SK-N-SH (cell line): Measurements from ENCODE around the gene CHST9. TPM values are rescaled to one million over a fixed set of nuclear protein-coding genes. Genes with fewer than 3 reads are reported as not detected.

ENCODE experiments used
- CTCF ChIA-PET: fragments of 300-600, 350-600 bp; formaldehyde crosslinking; extraction: SDS; loops from one replicate; lab custom pipeline; 2021; lab: Yijun Ruan, JAX
- POLR2A ChIA-PET: fragments of 350-600 bp; sonication (Branson Sonifier 250); formaldehyde crosslinking; extraction: SDS; loops from one replicate; lab custom pipeline; 2020; ENCODE audit warnings: antibody characterized with exemption, inconsistent platforms; lab: Yijun Ruan, JAX
- DNase-seq: peaks from one replicate; pipeline ENCODE4 v3.0.0; 2012
- H2AFZ ChIP-seq: fragments of 200-600 bp; sonication (generic); 2 replicates; pipeline ENCODE4 v1.8.1; 2016; ENCODE audit warnings: antibody characterized with exemption, mild to moderate bottlenecking, low read depth
- H3F3A ChIP-seq: fragments of 200-600 bp; sonication (generic); replicated peaks from 2 replicates; pipeline ENCODE3; 2016; ENCODE audit warnings: antibody characterized with exemption, mild to moderate bottlenecking; ENCODE audit not compliant: insufficient read depth
- H3K27ac ChIP-seq, 2 experiments: fragments of 200-500 bp in 1 of 2; fragments of 200-600 bp in 1 of 2; sonication (Bioruptor generic) in 1 of 2; sonication (generic), shearing (Covaris generic) in 1 of 2; 2 replicates each; pipeline versions ENCODE4 v1.5.1 to v1.6.1; 2014 to 2016; ENCODE audit warnings: low read depth in 2 of 2, inconsistent platforms in 1 of 2, low read length in 1 of 2, mild to moderate bottlenecking in 1 of 2, mixed read lengths in 1 of 2
- H3K27me3 ChIP-seq: fragments of 200-600 bp; sonication (generic), shearing (Covaris generic); 2 replicates; pipeline ENCODE4 v1.6.1; 2016; ENCODE audit warnings: mixed run types; ENCODE audit not compliant: insufficient read depth
- H3K36me3 ChIP-seq, 2 experiments: fragments of 200-500 bp in 1 of 2; fragments of 200-600 bp in 1 of 2; sonication (Bioruptor generic) in 1 of 2; sonication (generic) in 1 of 2; replicated peaks in 1 of 2; 2 replicates each; pipeline versions ENCODE3 to v1.5.1; 2014 to 2016; ENCODE audit warnings: low read length in 1 of 2, mild to moderate bottlenecking in 1 of 2; ENCODE audit not compliant: insufficient read depth in 2 of 2, control insufficient read depth in 1 of 2
- H3K4me1 ChIP-seq, 2 experiments: fragments of 200-500 bp in 1 of 2; fragments of 200-600 bp in 1 of 2; sonication (Bioruptor generic) in 1 of 2; sonication (generic), shearing (Covaris generic) in 1 of 2; 2 replicates each; pipeline versions ENCODE4 v1.5.1 to v1.6.1; 2014 to 2016; ENCODE audit warnings: low read depth in 1 of 2, low read length in 1 of 2, mixed run types in 1 of 2; ENCODE audit not compliant: insufficient read depth in 2 of 2, control insufficient read depth in 1 of 2
- H3K4me2 ChIP-seq: fragments of 200-600 bp; sonication (generic), shearing (Covaris generic); 2 replicates; pipeline ENCODE4 v1.6.1; 2017; ENCODE audit warnings: mixed run types
- H3K4me3 ChIP-seq, 2 experiments: fragments of 200-500 bp in 1 of 2; fragments of 200-600 bp in 1 of 2; sonication (Bioruptor generic) in 1 of 2; sonication (generic), shearing (Covaris generic) in 1 of 2; 2 replicates each; pipeline versions ENCODE4 v1.5.1 to v1.8.1; 2014 to 2016; ENCODE audit warnings: low read depth in 2 of 2, inconsistent platforms in 1 of 2, low read length in 1 of 2, mild to moderate bottlenecking in 1 of 2, mixed read lengths in 1 of 2, moderate library complexity in 1 of 2
- H3K79me2 ChIP-seq: fragments of 200-600 bp; sonication (generic); 2 replicates; pipeline ENCODE4 v1.8.1; 2017; ENCODE audit warnings: mild to moderate bottlenecking; ENCODE audit not compliant: insufficient read depth
- H3K9ac ChIP-seq: fragments of 200-600 bp; sonication (generic); 2 replicates; pipeline ENCODE4 v1.6.1; 2017; ENCODE audit warnings: mixed run types
- H3K9me2 ChIP-seq: fragments of 200-600 bp; sonication (generic); 2 replicates; pipeline ENCODE4 v1.6.1; 2017; ENCODE audit warnings: mixed run types
- H3K9me3 ChIP-seq: fragments of 200-600 bp; sonication (generic); 2 replicates; pipeline ENCODE4 v1.6.1; 2017; ENCODE audit warnings: mixed run types, mild to moderate bottlenecking, moderate library complexity
- H4K20me1 ChIP-seq: fragments of 200-600 bp; sonication (generic); 2 replicates; pipeline ENCODE4 v1.6.1; 2017; ENCODE audit warnings: mild to moderate bottlenecking, mixed run types; ENCODE audit not compliant: insufficient read depth
- CHD2 ChIP-seq: fragments of 150-350 bp; IDR thresholded peaks from 2 replicates; pipeline ENCODE4 v1.6.1; 2018; ENCODE audit warnings: low read length; ENCODE audit not compliant: partially characterized antibody
- CTCF ChIP-seq: fragments of 200-600 bp; sonication (generic); IDR thresholded peaks from 2 replicates; pipeline ENCODE4 v1.6.1; 2017; ENCODE audit warnings: antibody characterized with exemption, mild to moderate bottlenecking, moderate library complexity
- EZH2phosphoT487 ChIP-seq: fragments of 200-600 bp; sonication (generic); IDR thresholded peaks from 2 replicates; pipeline ENCODE4 v1.6.1; 2017; ENCODE audit warnings: low read depth, mixed run types, mild to moderate bottlenecking, antibody characterized with exemption, moderate library complexity, borderline replicate concordance
- FOXM1 ChIP-seq: IDR thresholded peaks from 2 replicates; pipeline ENCODE4 v1.4.0; 2012; ENCODE audit warnings: low read depth, mild to moderate bottlenecking
- MXI1 ChIP-seq: IDR thresholded peaks from 2 replicates; pipeline ENCODE4 v1.6.1; 2012; ENCODE audit warnings: mild to moderate bottlenecking, low read depth, low read length, improper control_type of control experiment
- REST ChIP-seq: IDR thresholded peaks from 2 replicates; pipeline ENCODE4 v1.6.1; 2012; ENCODE audit warnings: mild to moderate bottlenecking, low read depth, low read length, moderate library complexity
- RXRA ChIP-seq: IDR thresholded peaks from 2 replicates; pipeline ENCODE4 v1.4.0; 2012; ENCODE audit warnings: low read depth, mild to moderate bottlenecking, borderline replicate concordance
- SIN3A ChIP-seq: IDR thresholded peaks from 2 replicates; pipeline ENCODE4 v1.6.1; 2012; ENCODE audit warnings: low read depth, mild to moderate bottlenecking, low read length, moderate library complexity, borderline replicate concordance
- TCF12 ChIP-seq: IDR thresholded peaks from 2 replicates; pipeline ENCODE4 v1.4.0; 2012
- TEAD4 ChIP-seq: IDR thresholded peaks from 2 replicates; pipeline ENCODE4 v1.4.0; 2012; ENCODE audit warnings: mild to moderate bottlenecking, borderline replicate concordance; ENCODE audit not compliant: insufficient read depth
- USF2 ChIP-seq: fragments of 150-350 bp; IDR thresholded peaks from 2 replicates; pipeline ENCODE4 v1.6.1; 2017; ENCODE audit warnings: antibody characterized with exemption, low read length, low read depth, borderline replicate concordance
- YY1 ChIP-seq: IDR thresholded peaks from 2 replicates; pipeline ENCODE4 v1.4.0; 2012; ENCODE audit warnings: low read depth, mild to moderate bottlenecking
- WGBS: methylation state at CpG from one replicate; pipeline ENCODE4 v1.1.6; 2017; ENCODE audit warnings: low lambda C conversion rate; 5-methylcytosine and 5-hydroxymethylcytosine counted together
- polyA plus RNA-seq, 3 experiments: library from polyadenylated mRNA; depleted of rRNA; stranded (reverse); fragments of >200 nt; gene quantifications; 2 replicates each; pipeline ENCODE4 v1.2.3, GENCODE V29; 2012

Gene CHST9
- polyA plus RNA-seq, 1 of the 3 experiments (the other 2 are of a cell fraction): not detected

GRCh38 chr18:26867471-26867870 lies 317.6 kb downstream of the CHST9 start:
- no peak overlapping the region for H3K4me2 ChIP-seq
- ChIA-PET CTCF (no interaction called here), POLR2A (no interaction called here)
- DNase-seq: no peak
- no peak for TF ChIP-seq CTCF
- TF ChIP-seq CHD2: no peak
- 40% methylated on average over 2 of the region's 4 CpGs for WGBS
- no peaks in the 10 kb centered on the region for H3F3A ChIP-seq
- H3K79me2 ChIP-seq: no peaks in the 10 kb centered on the region
- H3K27ac ChIP-seq: no peak overlapping the region
- H4K20me1 ChIP-seq: no peaks in the 10 kb centered on the region
- H3K36me3 ChIP-seq: no peaks in the 10 kb centered on the region
- no peak overlapping the region for H3K9ac ChIP-seq
- H3K4me1 ChIP-seq: peaks cover 0 to 4% of the 10 kb centered on the region in 2 experiments; a peak in 2 of 4 replicates
- no peak overlapping the region for H2AFZ ChIP-seq
- no peaks in the 10 kb centered on the region for H3K9me2 ChIP-seq
- peaks cover 1% of the 10 kb centered on the region; the same call in 1 of the 2 replicates for H3K27me3 ChIP-seq
- H3K9me3 ChIP-seq: no peaks in the 10 kb centered on the region
- no peak overlapping the region for H3K4me3 ChIP-seq

- no peaks in the 10 kb centered on the region for H4K20me1 ChIP-seq
- H3K9ac ChIP-seq: no peak within 1 kb of the TSS
- no peaks in the 10 kb centered on the region for H3K36me3 ChIP-seq
- peaks cover 7% of the 10 kb centered on the region; the same call in 1 of the 2 replicates for H3K27me3 ChIP-seq
- H3K9me2 ChIP-seq: no peaks in the 10 kb centered on the region
- DNase-seq: no peak
- H3K4me2 ChIP-seq: no peak within 1 kb of the TSS
- CTCF ChIA-PET: no interaction called here
- H3K4me1 ChIP-seq: peaks cover 0 to 4% of the 10 kb centered on the region in 2 experiments; a peak in 2 of 4 replicates
- H2AFZ ChIP-seq: no peak within 1 kb of the TSS
- H3K27ac ChIP-seq: no peak within 1 kb of the TSS
- H3K9me3 ChIP-seq: no peaks in the 10 kb centered on the region
- WGBS: 47% methylated on average over 5 of the region's 5 CpGs
- TF ChIP-seq MXI1 (no peak), EZH2phosphoT487 (no peak), RXRA (no peak), REST (no peak), YY1 (no peak), TCF12 (no peak), SIN3A (no peak), TEAD4 (no peak), FOXM1 (no peak), USF2 (no peak)
- no peaks in the 10 kb centered on the region for H3F3A ChIP-seq
- POLR2A ChIA-PET: no interaction called here
- H3K79me2 ChIP-seq: no peaks in the 10 kb centered on the region
- no peak within 1 kb of the TSS for H3K4me3 ChIP-seq
Observed at GRCh38 chr18:26865557-26865956, 319.6 kb downstream of the CHST9 start, which contains the start of gene AQP4. Gene AQP4, minus strand, starts transcription at chr18:26865707. Its CDS starts 18 bp downstream, at chr18:26865689.
